ENCODE measurements around the gene CCNF.
A peak's percentile ranks its signal among the peaks of the same experiment; 100 is the strongest.

The CCNF gene

GRCh38 chr16:2425825-2426430, 3.3 kb upstream of the CCNF start:
- no peak overlapping the region for H3K27ac ChIP-seq
- no peak for DNase-seq
- H3K4me3 ChIP-seq (ENCODE audit: low read depth, low read length): no peak overlapping the region
- in situ Hi-C loops (cut with HindIII; ENCODE audit: low pct_ligation_motif_present, low sequenced_read_pairs): no loop called here
- H3K36me3 ChIP-seq (replicated peaks): no peaks in the 10 kb centered on the region
- H3K27me3 ChIP-seq (replicated peaks): no peaks in the 10 kb centered on the region
- no peak for TF ChIP-seq CTCF (IDR thresholded peaks at IDR 0.05; ENCODE audit: low read depth, low read length, missing control alignments)

GRCh38 chr16:2426941-2427361, 2.3 kb upstream of the CCNF start:
- Histone ChIP-seq H3K27me3 (replicated peaks) (no peaks in the 10 kb centered on the region), H3K27ac (no peak overlapping the region), H3K36me3 (replicated peaks) (no peaks in the 10 kb centered on the region), H3K4me3 (ENCODE audit: low read depth, low read length) (no peak overlapping the region)
- in situ Hi-C loops (cut with HindIII; ENCODE audit: low pct_ligation_motif_present, low sequenced_read_pairs): no loop called here
- no peak for DNase-seq
- no peak for TF ChIP-seq CTCF (IDR thresholded peaks at IDR 0.05; ENCODE audit: low read depth, low read length, missing control alignments)

- no peak for TF ChIP-seq CTCF (IDR thresholded peaks at IDR 0.05; ENCODE audit: low read depth, low read length, missing control alignments)
- no peaks in the 10 kb centered on the region for H3K27me3 ChIP-seq (replicated peaks)
- H3K36me3 ChIP-seq (replicated peaks): no peaks in the 10 kb centered on the region
- no peak overlapping the region for H3K4me3 ChIP-seq (ENCODE audit: low read depth, low read length)
- H3K27ac ChIP-seq: no peak overlapping the region
- no peak for DNase-seq
- in situ Hi-C loops (cut with HindIII; ENCODE audit: low pct_ligation_motif_present, low sequenced_read_pairs): no loop called here
Observed at GRCh38 chr16:2427526-2427925, 1.7 kb upstream of the CCNF start.

- DNase-seq: no peak
- no peaks in the 10 kb centered on the region for H3K27me3 ChIP-seq (replicated peaks)
- H3K27ac ChIP-seq: no peak overlapping the region
- peak; percentile 51 for TF ChIP-seq CTCF (IDR thresholded peaks at IDR 0.05; ENCODE audit: low read depth, low read length, missing control alignments)
- in situ Hi-C loops (cut with HindIII; ENCODE audit: low pct_ligation_motif_present, low sequenced_read_pairs): no loop called here
- H3K4me3 ChIP-seq (ENCODE audit: low read depth, low read length): peak overlapping the region; percentile 70
- H3K36me3 ChIP-seq (replicated peaks): peaks cover 4% of the 10 kb centered on the region
Observed at GRCh38 chr16:2428051-2428783, 1.0 kb upstream of the CCNF start.

GRCh38 chr16:2428784-2429033, 538 bp upstream of the CCNF start:
- Histone ChIP-seq H3K36me3 (replicated peaks) (peaks cover 6% of the 10 kb centered on the region), H3K27me3 (replicated peaks) (no peaks in the 10 kb centered on the region), H3K27ac (peak overlapping the region; percentile 22), H3K4me3 (ENCODE audit: low read depth, low read length) (peak overlapping the region; percentile 70)
- in situ Hi-C loops (cut with HindIII; ENCODE audit: low pct_ligation_motif_present, low sequenced_read_pairs): no loop called here
- TF ChIP-seq CTCF (IDR thresholded peaks at IDR 0.05; ENCODE audit: low read depth, low read length, missing control alignments): no peak
- peak; percentile 11 for DNase-seq
